NCI-H226 (cell line): ENCODE results near the gene CAPNS2.
A peak's percentile ranks its signal among the peaks of the same experiment; 100 is the strongest.
"Not testable (repeated sequence)": the region's sequence is repeated elsewhere in the genome, so short reads cannot be mapped to it uniquely, and the experiment has no call there.

ENCODE experiments used
- DNase-seq: peaks from one replicate; pipeline ENCODE4 v3.0.0-alpha.2; 2015

The CAPNS2 gene

DNA sequence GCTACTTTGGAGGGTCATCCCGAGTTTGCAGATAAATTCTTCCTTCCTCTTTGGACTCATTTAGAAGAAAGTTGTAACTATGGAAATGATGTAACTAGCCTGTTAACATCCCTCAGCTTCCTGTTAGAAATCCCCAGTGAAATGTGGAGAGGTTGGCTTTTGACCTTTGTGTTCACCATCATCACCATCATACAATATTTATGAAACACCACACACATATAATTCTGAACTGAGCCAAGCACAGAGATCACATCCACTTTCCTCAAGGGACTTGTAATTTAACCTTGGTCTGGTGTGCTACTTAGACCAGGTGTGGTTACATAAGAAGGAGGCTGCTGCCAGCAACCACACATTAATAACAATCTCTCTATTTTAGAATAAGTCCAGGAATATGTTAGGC lies 2.5 kb downstream of the CAPNS2 start:
- DNase-seq = peak; percentile 28

DNA sequence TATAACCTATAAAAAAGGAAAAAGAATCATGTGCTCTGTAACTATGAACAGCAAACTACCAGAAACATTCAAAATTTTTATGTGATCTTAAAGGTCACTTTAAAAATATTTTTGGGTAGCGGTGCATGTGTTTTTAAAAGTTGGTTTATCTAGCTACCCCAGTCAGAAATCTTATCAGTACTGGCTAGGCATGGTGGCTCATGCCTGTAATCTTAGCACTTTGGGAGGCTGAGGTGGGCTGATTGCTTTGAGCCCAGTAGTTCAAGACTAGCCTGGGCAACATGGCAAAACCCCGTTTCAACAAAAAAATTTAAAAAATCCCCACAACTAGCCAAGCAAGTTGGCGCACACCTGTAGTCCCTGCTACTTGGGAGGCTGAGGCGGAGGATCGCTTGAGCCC lies 3.7 kb downstream of the CAPNS2 start:
- no peak for DNase-seq

DNA sequence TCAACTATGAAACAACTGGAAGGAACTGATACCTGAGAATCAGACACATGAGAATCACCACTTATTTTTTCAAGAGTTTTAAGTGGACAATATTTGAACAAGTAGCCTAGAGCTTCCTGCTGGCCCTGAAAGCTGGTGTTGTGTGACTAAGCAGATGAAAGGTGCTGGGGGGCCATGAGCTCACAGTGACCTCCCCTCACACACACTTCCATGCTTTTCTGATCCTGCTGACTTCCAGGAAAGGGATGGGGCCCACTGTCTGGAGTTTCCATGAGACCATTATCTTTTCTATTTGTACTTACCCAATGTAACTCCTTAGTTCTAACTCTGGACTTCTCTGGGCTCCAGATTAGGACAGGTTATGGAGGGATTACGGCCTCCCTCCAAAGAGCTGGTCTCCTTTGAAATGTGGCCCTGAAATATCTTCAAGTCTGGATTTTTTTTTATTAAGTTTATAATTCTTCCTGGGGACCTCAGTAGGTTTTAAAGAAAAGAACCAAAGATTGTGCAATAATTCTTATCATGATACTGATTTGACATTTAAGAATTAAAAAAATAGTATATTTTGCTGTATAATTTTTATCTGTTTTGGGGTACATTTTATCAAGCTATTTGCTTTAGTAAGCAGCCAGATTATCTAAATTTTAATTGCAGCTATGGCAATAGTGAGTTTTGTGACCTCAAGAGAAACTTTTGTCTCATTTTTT lies 4.9 kb downstream of the CAPNS2 start:
- no peak for DNase-seq

DNA sequence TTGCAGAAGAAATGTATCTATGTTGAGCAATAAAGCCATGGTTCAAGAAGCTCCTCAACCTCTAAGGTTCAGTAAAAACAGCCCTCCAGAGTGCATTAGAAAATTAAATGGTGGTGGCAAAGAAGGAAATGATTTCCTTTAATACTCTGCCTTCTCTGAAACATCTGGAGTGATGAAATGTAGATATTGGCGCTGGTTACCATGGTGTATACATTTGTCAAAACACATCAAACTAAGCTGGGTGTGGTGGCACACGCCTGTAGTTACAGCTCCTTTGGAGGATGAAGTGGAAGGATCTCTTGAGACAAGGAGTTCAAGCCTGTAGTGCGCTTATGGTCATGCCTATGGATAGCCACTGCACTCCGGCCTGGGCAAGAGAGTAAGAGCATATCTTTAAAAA lies 6.0 kb downstream of the CAPNS2 start:
- no peak for DNase-seq

DNA sequence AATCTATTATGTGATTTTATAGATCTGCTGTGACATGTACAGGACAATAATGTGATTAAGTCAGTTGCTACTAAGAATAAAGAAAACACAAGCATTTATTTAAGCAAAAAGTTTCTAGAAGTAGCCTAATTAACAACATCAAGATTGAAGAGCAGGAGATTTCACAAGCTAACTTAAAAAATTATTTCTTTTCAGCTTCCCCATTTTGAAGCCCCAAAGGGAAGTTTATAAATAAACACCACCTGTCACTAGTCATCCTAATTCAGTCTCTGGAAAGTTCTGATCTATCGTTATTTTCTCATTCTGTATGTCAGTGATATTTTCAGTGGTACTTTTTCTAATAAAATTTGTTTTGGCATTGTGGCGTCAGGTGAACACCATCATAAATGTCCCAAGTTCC lies 8.3 kb downstream of the CAPNS2 start:
- no peak for DNase-seq

DNA sequence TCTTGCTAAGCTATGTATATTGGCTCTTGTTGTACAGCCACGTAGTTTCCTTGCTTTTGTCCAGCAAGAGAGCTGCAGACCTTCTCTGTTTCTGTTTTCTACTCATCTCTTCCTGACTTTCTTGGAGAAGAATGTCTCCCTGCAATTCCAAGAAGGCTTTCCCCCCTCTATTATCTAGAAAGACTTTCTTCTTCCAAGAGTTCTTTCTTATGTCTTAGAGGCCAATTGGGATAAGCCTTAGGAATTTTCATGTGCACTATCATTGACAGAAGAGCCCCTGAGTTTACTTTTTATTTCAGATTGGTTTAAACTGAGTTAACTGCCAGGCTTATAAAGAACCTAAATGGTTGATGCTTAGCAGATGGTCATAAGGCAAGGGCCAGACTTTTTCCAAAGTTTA lies 9.0 kb downstream of the CAPNS2 start:
- DNase-seq = no peak

DNA sequence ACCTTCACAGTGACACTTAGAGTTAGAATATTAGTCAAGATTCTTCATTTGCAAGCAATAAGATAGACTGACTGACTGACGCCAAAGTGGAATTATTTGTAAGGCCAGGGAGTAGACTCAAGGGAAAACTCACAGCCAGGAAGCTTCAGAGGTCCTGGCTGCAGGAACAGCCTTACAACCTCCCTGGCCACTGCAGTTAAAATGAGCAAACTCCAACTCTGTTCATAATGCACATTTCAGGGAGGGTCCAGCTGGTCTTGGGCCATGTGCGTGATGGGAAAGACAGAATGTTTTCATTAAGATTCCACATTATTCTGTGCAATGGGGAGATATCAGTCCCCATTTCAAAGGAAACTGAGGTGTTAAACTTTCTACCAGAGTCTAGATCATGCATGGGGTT lies 9.9 kb downstream of the CAPNS2 start:
- no peak for DNase-seq

DNA sequence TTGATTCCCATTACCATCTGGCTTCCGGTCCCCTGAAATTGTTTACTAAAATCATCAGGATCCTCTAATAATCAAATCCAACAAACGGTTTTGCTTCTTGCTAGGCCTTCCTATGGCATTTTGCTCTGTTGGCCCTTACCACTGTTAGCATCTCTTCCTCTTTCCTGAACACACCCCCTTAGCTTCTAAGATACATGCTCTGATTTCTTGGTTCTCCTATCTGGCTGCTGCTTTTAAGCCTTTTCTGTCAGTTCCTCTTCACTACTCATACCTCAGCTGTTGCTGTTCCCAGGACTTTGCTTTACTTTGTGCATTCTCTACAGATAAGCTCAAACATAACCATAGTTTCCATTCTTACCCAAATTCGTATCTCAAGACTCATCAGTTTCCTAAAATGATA lies 11.4 kb downstream of the CAPNS2 start:
- DNase-seq = no peak

DNA sequence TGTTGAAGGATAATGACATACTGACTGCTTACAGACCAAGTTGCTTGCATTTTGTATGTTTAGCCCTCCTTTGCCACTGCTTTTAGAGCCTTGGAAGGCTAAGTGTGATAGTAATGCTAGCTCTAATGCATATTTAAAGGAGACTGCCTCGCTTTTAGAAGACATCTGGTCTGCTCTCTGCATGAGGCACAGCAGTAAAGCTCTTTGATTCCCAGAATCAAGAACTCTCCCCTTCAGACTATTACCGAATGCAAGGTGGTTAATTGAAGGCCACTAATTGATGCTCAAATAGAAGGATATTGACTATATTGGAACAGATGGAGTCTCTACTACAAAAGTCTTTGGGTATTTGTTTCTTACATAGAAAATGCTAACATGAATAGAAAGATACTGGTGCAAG lies 19.1 kb downstream of the CAPNS2 start:
- no peak for DNase-seq

DNA sequence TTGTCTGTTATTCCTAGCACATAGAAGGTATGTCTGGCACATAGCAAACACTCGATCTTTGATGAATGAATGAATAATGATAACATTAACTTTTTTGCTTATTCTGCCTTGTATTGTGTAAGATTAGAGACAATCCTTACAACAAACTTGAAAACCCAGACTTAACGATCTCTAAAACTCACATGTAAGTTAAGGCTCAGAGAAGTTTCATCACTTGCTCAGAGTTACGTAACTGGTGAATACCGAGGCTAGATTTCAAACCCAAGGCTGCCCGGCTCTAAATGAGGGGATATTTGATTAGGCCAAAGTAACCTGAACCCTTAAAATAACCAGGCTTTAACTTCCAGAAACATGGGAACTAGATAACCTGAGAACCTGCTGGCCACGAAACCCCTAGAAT lies 22.3 kb downstream of the CAPNS2 start:
- DNase-seq = no peak

DNA sequence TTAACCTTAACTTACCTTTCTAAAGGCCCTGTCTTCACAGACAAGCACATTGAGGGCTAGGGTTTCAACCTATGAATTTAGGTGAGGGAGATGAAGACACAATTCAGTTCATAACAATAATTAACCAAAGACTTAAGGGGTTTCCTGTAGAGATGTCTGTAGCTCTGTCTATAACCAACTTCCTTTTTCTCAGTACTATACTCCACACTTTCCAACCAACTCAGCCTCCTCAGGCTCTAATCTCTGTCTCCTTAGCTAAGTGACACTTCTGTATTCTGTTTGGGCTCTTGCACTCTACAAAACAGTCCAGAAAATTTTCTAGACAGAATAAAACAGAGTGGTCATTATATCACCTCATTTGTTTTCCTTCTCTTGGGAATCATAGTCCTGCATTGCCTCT lies 25.8 kb downstream of the CAPNS2 start:
- DNase-seq = no peak

DNA sequence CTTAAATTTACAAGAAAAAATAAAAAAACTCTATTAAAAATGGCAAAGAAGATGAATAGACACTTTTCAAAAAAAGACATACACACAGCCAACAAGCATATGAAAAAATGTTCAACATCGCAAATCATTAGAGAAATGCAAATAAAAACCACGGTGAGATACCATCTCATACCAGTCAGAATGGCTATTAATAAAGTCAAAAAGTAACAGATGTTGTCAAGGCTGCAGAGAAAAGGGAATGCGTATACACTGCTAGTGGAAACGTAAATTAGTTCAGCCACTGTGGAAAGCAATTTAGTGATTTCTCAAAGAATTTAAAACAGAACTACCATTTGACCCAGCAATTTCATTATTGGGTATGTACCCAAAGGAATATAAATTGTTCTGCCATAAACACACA lies 31.4 kb downstream of the CAPNS2 start:
- no peak for DNase-seq

DNA sequence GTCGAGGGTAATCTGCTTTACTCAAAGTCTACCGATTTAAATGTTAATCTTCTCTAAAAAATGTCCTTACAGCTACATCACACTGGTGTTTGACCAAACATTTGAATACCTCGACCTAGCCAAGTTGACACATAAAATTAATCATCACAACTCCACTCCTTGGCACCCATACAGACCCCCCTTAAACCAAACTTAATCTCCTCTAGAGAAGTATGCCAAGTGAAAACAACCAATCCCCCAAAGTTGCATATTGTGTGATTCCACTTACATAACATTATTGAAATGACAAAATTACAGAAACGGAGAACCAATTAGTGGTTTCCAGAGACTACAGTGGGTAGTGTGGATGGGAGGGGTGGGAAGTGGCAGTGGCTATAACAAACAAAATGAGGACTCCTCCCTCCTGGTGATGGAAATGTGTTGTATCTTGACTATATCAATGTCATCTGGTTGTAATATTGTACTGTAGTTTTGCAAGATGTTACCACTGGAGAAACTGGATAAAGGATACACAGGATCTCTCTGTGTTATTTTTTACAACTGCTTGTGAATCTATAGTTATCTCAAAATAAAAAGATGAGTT lies 39.4 kb downstream of the CAPNS2 start:
- no peak for DNase-seq

DNA sequence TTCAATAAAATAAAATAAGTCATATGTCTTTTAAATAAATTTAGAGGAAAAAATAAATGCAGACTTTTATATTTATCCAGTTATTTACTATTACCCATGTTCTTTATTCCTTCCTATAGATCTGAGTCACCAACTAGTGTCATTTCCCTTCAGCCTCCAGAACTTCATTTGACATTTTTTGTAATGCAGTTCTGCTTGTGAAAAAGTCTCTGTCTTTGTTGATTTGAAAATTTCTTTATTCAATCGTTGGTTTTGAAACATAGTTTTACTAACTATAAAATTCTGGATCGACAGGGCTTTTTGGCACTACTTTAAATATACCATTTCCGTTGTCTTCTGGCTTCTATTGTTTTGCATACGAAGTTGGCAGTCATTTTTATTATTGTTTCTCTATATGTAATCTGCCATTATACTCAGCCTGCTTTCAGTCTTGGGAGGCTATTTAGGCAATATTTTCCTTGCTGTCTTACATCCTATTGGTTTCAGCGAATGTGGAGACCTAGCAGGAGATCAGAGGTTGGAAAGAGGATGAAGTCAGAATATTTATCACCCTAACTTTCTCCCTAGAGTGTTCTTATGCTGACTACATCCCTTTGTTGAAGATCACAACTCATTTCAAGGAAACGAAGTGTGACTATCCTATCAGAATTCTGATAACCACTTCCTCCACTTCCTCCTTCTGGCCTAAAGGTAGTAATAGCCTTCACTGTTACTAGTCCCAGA lies 47.3 kb downstream of the CAPNS2 start:
- no peak for DNase-seq

DNA sequence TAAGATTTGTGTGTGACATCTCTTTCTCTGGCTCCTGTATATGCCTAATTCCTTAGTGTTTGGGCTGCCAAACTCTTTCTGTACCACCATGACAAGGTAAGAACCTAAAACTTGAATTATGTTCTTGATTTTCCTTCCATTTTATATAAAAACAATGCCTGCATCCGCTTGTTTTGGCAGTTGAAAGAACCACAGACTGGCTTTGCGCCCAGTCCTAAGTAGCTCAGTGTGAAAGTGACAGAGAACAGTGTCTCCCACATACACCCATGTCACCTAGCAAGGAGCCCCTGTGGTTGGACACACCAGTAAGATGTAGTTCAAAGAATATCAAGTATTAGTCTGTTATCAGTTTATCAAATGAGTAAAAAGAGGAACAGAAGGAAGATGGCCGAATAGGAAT lies 48.6 kb downstream of the CAPNS2 start:
- no peak for DNase-seq

DNA sequence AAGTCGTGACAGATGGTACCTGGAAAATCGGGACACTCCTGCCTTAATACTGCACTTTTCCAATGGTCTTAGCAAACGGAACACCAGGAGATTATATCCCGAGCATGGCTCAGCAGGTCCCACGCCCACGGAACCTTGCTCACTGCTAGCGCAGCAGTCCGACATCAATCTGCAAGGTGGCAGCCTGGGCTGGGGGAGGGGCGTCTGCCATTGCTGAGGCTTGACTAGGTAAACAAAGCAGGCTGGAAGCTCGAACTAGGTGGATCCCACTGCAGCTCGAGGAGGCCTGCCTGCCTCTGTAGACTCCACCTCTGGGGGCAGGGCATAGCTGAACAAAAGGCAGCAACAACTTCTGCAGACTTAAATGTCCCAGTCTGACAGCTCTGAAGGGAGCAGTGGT lies 49.2 kb downstream of the CAPNS2 start:
- DNase-seq = not testable (repeated sequence)
